GM19463 (cell line): ENCODE measurements around the gene APELA.

Experiments used
- ATAC-seq: cut with Tn5 transposase; IDR thresholded peaks from one replicate; pipeline ENCODE4 v1.9.1; 2021; ENCODE audit warnings: mild to moderate bottlenecking, moderate library complexity; ENCODE audit not compliant: unreplicated experiment

Gene APELA

GRCh38 chr4:164876700-164877324 is at the start of gene APELA:
APELA (plus strand) TSS chr4:164877178; CDS start chr4:164877332, 154 bp downstream.
- ATAC-seq, result peak; percentile 99

- ATAC-seq, result no peak
These were observed 48.0 kb upstream of the APELA start for GRCh38 chr4:164828955-164829354.

GRCh38 chr4:164846566-164846965 is 30.4 kb upstream of the APELA start:
- ATAC-seq, result no peak

GRCh38 chr4:164847016-164847415 is 30.0 kb upstream of the APELA start:
- no peak for ATAC-seq

- ATAC-seq, result peak; percentile 67
These were observed 28.9 kb upstream of the APELA start for GRCh38 chr4:164847967-164848649.

GRCh38 chr4:164856396-164856795 is 20.6 kb upstream of the APELA start:
- ATAC-seq, result no peak

GRCh38 chr4:164866817-164867490 is 10.0 kb upstream of the APELA start:
- ATAC-seq, result peak; percentile 53

GRCh38 chr4:164871673-164872072 is 5.3 kb upstream of the APELA start:
- no peak for ATAC-seq

- ATAC-seq, result no peak
These were observed 4.5 kb upstream of the APELA start for GRCh38 chr4:164872481-164872880.

- ATAC-seq, result no peak
These were observed 2.2 kb upstream of the APELA start for GRCh38 chr4:164874789-164875188.

- ATAC-seq, result no peak
These were observed 3.7 kb downstream of the APELA start for GRCh38 chr4:164880489-164881262.

- peak; percentile 28 for ATAC-seq
These were observed 11.2 kb downstream of the APELA start for GRCh38 chr4:164888096-164888715.

GRCh38 chr4:164890691-164891090 is 13.7 kb downstream of the APELA start:
- no peak for ATAC-seq

- peak; percentile 83 for ATAC-seq
These were observed 15.0 kb downstream of the APELA start for GRCh38 chr4:164892018-164892417.

- peak; percentile 50 for ATAC-seq
These were observed 17.7 kb downstream of the APELA start for GRCh38 chr4:164894702-164895101.

- no peak for ATAC-seq
These were observed 25.6 kb downstream of the APELA start for GRCh38 chr4:164902608-164903007.

GRCh38 chr4:164904336-164904735 is 27.4 kb downstream of the APELA start:
- no peak for ATAC-seq

GRCh38 chr4:164904941-164905340 is 28.0 kb downstream of the APELA start:
- ATAC-seq, result no peak

- no peak for ATAC-seq
These were observed 29.4 kb downstream of the APELA start for GRCh38 chr4:164906368-164906767.

- peak; percentile 75 for ATAC-seq
These were observed 36.5 kb downstream of the APELA start for GRCh38 chr4:164913506-164913905.

- no peak for ATAC-seq
These were observed 42.0 kb downstream of the APELA start for GRCh38 chr4:164918956-164919355.
